Measurements from ENCODE around the gene MYO18A.

Gene MYO18A

DNA sequence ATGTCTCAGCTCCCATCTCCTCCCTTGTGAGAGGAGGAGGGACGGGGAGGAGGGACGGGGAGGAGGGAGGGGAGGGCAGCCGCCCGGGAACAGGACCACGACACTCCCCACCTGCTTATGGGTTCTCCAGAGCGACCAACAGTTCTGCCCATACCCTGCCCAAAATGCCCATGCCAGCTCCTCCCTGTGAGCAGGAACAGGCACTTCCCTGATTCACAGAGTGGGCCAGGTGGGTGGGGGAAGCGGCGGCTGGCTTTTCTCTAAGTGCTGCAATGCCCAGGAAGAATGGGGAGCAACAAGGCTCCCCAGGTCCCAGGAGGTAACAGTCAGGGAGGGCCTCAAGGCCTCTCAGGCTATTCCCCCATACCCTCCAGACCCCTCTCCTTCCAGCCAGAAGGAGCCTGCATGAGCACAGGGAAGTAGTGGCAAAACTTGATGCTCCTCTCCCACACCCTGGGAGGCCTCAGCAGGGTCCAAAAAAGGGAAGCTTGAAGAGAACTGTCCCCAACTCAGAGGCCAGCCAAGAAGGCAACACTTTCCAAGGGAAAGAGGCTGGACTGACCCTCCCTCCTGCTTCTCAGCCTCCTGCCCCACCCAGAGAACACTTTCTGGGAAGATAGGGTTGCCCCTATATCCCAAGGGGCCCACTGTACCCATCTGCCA is 53.8 kb downstream of the MYO18A start:
- no peak for DNase-seq (ENCODE audit: low spot score)

GRCh38 chr17:29125651-29126050 is 54.5 kb downstream of the MYO18A start:
- no peak for DNase-seq (ENCODE audit: low spot score)

GRCh38 chr17:29124925-29125273 is 55.3 kb downstream of the MYO18A start:
- no peak for DNase-seq (ENCODE audit: low spot score)

DNA sequence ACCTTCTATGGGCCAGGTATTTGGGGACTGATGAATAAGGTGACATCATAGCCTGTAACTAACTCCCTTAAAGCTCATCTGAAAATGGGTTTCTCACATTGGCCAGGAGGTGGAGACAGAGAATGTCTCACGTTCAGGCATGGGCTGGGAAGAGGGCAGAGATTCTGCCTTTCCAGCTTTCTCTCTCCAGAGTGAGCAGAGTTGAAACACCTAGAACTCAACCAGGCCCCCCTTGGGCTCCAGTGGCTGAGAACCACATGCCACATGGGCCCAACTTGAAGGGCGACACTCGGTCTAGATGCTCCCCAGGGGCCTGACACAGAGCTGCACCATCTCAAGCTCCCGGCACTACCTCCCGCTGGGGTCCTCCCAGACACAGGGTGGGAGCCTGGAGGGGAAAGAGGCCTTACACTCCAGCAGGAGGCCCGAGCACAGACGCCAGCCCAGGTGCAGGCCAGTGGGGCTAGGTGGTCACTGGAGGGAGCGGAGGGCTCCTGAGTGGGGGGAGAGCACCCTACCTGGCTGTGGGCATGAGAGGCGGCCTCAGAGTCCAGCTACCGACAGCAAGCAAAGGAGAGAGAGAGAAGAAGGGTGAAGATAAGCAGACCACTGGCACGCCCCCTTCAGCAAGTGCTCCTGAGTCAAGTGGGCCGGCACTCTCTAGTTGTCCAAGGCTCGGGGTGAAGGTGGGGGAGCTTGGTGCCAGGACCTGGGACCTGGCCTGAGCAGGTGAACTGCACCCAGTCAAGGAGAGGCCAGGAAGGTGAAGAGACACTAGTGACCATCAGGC is 55.9 kb downstream of the MYO18A start:
- DNase-seq (ENCODE audit: low spot score) = peak; percentile 56

GRCh38 chr17:29123111-29123510 is 57.1 kb downstream of the MYO18A start:
- no peak for DNase-seq (ENCODE audit: low spot score)

DNA sequence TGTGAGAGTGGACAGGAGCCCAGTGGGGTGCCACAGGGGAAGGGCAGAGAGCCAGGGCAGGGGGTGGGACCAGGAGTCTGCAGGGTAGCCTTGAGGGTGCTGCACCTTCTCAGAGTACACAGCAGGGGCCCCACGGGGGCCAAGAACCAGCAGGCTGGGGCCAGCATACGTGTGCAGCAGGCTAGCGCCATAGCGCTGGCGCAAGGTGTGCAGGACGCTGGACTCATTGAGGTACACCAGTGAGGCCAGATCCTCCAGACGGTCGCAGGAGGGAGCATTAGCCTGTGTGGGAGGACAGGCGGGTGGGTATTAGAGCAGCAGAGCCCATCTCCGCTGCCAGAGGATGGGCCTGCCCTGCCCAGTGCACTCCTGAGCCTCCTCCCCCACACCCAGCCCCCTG is 58.8 kb downstream of the MYO18A start:
- DNase-seq (ENCODE audit: low spot score) = no peak

- no peak for DNase-seq (ENCODE audit: low spot score)
Measured at GRCh38 chr17:29120433-29120832, 59.8 kb downstream of the MYO18A start.

GRCh38 chr17:29119265-29119664 is 60.9 kb downstream of the MYO18A start:
- DNase-seq (ENCODE audit: low spot score) = no peak

- DNase-seq (ENCODE audit: low spot score) = peak; percentile 57
Measured at GRCh38 chr17:29116804-29117753, 63.1 kb downstream of the MYO18A start.

DNA sequence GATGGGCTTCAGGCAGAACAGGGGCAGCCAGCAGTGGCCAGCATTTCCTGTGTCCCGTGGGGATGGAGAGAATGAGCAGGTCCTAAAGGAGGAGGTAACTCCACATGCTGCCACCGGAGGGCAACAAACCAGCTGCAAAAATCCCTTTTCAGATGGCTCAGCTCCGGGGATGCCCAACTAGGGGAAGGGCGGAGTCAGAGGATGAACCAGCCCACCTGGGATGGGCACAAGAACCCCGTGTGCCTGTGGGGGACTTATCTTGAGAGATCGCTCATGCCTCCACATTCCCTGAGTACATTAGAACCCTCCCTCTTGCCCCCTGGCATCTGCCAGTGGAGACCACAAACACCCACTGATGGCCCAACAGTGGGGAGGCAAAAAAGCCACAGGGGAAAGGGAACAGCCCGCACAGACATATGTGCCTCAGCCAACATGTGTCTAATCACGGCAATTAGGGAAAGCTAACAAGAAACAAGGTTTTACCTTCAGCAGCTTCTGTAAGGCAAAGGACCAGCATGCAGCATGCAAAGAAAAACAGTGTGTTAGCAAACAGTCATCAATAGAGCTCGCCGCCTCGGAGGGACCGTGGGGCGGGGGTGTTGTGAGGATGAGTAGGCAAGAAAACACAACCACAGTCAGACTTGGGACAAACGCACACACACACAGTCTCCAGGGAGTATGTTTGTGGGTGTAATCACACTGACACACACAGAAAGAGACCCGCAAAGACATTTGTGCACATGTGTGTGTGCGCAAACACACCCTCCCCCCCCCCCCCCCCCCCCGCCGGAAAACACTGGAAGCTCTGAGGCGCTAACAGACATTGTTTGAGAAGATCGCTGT is 64.0 kb downstream of the MYO18A start:
- DNase-seq (ENCODE audit: low spot score) = peak; percentile 60

DNA sequence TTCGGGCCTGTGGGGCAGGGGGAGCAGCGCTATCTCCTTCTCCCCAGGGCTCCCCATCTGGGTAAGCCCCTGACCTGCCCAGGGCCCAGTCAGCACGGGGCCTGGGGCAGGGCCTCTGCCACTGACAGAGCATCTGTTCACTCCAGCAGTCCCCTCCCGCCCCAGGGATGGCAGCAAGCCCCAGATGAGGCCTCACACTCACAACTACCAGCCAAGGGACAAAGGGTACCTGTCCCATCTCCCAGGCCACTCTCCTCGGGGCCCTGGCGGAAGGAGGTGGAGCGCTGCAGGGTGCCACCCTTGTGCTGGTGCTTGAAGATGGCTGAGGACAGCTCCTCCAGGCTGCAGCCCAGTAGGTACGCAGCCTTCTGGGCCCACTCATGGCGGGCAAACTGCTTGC is 64.8 kb downstream of the MYO18A start:
- no peak for DNase-seq (ENCODE audit: low spot score)

DNA sequence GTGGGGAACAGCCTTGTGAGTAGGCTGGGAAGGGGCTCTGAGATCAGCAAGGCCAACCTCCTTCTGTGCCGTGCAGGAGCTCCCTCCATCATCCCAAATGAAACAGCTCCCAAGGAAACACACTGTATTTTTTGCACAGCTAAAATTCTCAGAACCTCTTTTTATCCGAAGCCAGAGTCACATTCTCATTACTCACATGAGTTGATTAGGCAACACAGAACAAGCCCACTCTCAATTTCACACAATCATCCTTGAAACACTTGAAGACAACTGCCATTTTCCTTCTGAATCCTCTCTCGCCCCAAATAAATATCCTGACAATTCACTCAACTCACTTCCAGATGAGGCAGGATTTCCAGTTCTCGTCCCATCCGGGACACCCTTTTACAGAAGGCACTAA is 66.1 kb downstream of the MYO18A start:
- no peak for DNase-seq (ENCODE audit: low spot score)

DNA sequence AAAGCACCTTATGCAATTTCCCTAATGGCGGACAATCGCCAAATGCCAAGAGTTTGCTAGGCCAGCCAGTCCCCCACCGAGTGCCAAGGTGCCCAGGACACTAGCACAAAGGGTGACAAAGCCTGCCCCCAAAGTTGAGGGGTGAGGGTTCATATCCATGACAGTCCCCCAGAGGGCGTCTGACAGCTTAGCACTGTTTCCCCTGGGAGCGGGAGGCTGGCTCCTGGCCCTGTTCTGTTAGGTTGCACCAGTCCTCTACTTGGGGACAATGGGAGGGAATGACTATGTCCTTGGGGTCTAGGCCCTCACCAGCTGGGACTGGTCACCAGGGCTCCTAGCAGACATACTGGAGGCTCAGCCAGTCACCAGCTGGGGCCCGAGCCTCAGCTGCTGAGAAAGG is 66.9 kb downstream of the MYO18A start:
- no peak for DNase-seq (ENCODE audit: low spot score)

DNA sequence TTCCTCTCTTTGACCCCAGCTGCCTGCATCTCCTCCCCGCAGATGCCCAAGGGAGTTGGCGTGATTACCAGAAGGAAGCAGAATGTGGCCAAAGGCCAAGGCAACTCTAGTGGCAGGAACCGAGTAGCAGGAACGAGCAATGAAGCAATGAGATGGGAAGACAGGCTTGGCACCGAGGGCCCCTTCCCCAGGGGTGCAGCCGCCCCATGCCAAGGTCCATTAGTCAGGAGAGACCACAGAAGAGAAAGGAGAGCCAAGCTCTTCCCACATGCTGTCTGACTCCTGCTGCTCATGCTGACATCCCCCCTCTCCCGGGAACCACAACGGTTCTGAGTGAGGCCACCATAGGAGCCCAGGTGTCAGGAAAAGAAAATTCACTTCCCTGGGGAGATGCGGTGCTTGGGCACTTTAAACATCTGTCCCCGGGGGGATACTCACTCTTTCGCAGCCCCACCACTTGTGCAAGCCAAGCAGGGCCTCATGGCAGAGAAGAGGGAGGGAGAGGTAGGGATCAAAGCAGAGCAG is 67.4 kb downstream of the MYO18A start:
- DNase-seq (ENCODE audit: low spot score) = no peak

GRCh38 chr17:29111816-29112499 is 68.2 kb downstream of the MYO18A start:
- DNase-seq (ENCODE audit: low spot score) = peak; percentile 26

DNA sequence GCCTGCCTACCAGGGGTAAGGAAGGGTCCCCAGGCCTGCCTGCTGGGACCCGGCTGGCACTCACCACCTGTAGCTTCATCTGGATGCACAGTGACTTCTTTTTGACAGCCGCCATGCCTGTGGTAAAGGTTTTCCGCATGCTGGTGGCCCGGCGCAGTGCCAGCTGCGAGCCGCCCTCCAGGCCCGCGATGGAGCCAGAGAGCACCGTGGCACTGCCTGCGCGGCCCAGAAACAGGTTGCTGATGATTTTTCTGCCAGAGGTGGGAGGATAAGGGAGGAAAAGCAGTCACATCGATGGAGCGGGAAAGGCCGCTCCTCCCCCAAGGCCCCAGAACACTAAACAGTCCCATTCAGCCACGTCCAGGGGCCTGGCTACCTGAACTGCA is 69.8 kb downstream of the MYO18A start:
- no peak for DNase-seq (ENCODE audit: low spot score)

- DNase-seq (ENCODE audit: low spot score) = no peak
Measured at GRCh38 chr17:29109477-29110371, 70.5 kb downstream of the MYO18A start.

DNA sequence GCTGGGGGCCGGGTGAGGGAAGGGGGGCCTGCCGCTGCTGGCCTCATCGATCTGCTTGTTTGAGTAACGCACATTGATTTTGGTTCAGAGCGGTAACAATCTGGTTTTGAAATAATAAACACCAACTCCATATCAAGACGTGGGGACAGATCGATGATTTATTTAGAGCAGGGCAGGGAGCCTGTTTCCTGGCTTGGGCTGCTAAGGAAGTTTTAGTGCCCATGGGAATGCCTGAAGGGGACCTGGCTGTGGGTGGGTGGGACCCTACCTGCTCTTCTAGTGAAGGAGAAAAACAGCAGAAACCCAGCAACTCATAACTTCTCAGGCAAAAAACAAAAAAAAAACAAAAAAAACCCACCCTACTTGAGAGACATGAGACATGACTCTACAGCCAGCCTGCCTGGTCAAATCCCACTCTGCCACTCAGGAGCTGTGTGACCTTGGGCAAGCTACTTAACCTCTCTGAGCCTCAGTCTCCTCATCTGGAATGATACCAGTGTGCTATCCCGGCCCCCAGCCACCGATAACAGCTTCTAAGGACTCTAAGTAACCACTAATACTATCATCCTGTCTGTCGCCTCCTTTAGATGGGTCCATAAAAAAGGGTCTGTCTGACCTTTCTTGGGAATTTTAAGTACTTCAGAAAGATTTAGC is 71.2 kb downstream of the MYO18A start:
- no peak for DNase-seq (ENCODE audit: low spot score)
